Skeletal muscle satellite cell (primary cell): ENCODE results near the gene FHDC1.

Experiments used
- H3K27me3 ChIP-seq: 2 replicates; pipeline ENCODE4 v1.7.0; 2013; ENCODE audit warnings: low read length; ENCODE audit not compliant: control insufficient read depth, insufficient read depth
- H3K36me3 ChIP-seq: 2 replicates; pipeline ENCODE4 v1.7.0; 2013; ENCODE audit warnings: mild to moderate bottlenecking, control low read depth, low read length; ENCODE audit not compliant: insufficient read depth
- H3K4me1 ChIP-seq: 2 replicates; pipeline ENCODE4 v1.7.0; 2013; ENCODE audit warnings: low read length; ENCODE audit not compliant: control insufficient read depth, insufficient read depth
- H3K4me2 ChIP-seq: 2 replicates; pipeline ENCODE4 v1.7.0; 2013; ENCODE audit warnings: mild to moderate bottlenecking, low read length
- H3K4me3 ChIP-seq: 2 replicates; pipeline ENCODE4 v1.7.0; 2013; ENCODE audit warnings: low read length
- H3K9ac ChIP-seq: 2 replicates; pipeline ENCODE4 v1.7.0; 2013; ENCODE audit warnings: mild to moderate bottlenecking, low read depth, low read length, moderate library complexity
- H3K9me3 ChIP-seq: replicated peaks from 2 replicates; pipeline ENCODE4 v1.7.0; 2013; ENCODE audit warnings: mild to moderate bottlenecking, control low read depth, low read length

FHDC1 gene

DNA sequence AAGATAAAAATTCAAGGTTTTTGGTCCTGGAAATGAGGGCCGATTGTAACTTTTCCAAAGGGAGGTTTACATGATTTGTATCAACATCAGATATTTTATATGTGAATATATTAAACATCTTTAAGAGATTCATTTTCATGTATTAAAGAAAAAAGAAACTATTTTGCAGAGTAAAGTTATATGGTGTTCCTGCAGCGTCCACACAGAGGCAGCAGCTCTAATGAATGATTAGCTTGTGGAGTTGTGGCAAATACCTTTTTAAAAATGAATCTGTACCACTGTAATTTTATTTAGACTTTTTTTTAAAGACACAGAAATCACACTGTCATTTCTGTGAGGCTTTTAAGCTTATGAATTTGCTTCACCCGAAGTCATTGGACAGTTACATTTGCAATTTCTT, 25.6 kb upstream of the FHDC1 start:
- H3K4me2 ChIP-seq = no peak overlapping the region
- no peaks in the 10 kb centered on the region for H3K4me1 ChIP-seq
- no peaks in the 10 kb centered on the region for H3K9me3 ChIP-seq
- H3K9ac ChIP-seq = no peak overlapping the region
- peaks cover 15% of the 10 kb centered on the region for H3K36me3 ChIP-seq
- no peaks in the 10 kb centered on the region for H3K27me3 ChIP-seq
- H3K4me3 ChIP-seq = no peak overlapping the region

DNA sequence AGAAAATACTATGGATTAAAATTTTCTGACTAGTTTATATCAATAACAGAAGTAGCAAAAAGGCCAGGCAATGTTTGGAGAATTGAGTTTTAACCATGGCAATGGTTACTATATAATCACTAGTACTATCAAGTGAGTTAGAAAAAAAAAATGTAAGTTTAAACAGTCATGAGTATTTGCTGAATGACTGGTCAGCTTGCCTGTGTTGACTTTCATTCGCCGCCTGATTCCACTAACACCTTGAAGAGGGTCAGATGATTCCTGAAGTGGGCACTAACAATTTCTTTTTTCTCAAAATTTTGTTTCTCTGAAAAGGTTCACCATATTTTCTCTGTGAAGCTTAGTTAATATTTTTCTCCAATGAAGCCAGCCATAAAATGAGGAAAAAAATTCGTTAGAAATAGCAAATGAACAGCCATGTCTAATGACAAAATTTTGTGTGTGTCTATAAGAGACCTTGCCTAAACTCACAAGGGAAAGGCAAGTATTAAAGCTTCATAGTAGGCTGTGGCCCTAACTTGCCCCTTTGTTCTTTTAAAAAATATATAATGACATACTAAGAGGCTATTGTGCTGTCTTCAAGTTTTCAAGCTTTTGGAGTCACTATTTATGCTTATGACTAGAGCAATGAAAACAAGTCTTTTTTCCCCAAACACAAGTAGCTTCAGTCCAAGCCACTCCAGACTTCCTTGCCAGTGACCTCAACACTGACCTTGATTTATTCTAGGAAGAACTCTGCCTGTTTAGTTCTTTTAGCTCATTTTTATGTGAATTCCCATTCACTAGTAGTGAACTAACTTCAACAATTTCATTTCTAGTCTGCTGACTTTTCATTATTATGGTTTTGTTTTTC, 18.4 kb upstream of the FHDC1 start:
- H3K36me3 ChIP-seq = no peaks in the 10 kb centered on the region
- H3K9me3 ChIP-seq = peaks cover 8% of the 10 kb centered on the region
- no peak overlapping the region for H3K4me3 ChIP-seq
- H3K4me2 ChIP-seq = no peak overlapping the region
- no peaks in the 10 kb centered on the region for H3K27me3 ChIP-seq
- no peaks in the 10 kb centered on the region for H3K4me1 ChIP-seq
- H3K9ac ChIP-seq = no peak overlapping the region

- H3K9ac ChIP-seq = no peak overlapping the region
Measured at GRCh38 chr4:152919826-152920225, 16.3 kb upstream of the FHDC1 start.

GRCh38 chr4:152920768-152921167, 15.4 kb upstream of the FHDC1 start:
- Histone ChIP-seq H3K4me1 (no peaks in the 10 kb centered on the region), H3K9ac (no peak overlapping the region), H3K9me3 (peaks cover 8% of the 10 kb centered on the region), H3K27me3 (no peaks in the 10 kb centered on the region), H3K4me2 (no peak overlapping the region), H3K4me3 (no peak overlapping the region), H3K36me3 (no peaks in the 10 kb centered on the region)

More at GRCh38 chr4:152919826-152920225, 16.3 kb upstream of the FHDC1 start:
- Histone ChIP-seq H3K4me2 (no peak overlapping the region), H3K4me3 (no peak overlapping the region), H3K4me1 (no peaks in the 10 kb centered on the region), H3K27me3 (no peaks in the 10 kb centered on the region), H3K36me3 (no peaks in the 10 kb centered on the region), H3K9me3 (peaks cover 8% of the 10 kb centered on the region)

- no peak overlapping the region for H3K4me3 ChIP-seq
- H3K4me2 ChIP-seq = no peak overlapping the region
Measured at GRCh38 chr4:152921284-152921683, 14.8 kb upstream of the FHDC1 start.

GRCh38 chr4:152925851-152926250, 10.3 kb upstream of the FHDC1 start:
- Histone ChIP-seq H3K27me3 (no peaks in the 10 kb centered on the region), H3K4me1 (no peaks in the 10 kb centered on the region), H3K4me2 (no peak overlapping the region), H3K9me3 (no peaks in the 10 kb centered on the region), H3K9ac (no peak overlapping the region), H3K4me3 (no peak overlapping the region), H3K36me3 (no peaks in the 10 kb centered on the region)

More at GRCh38 chr4:152921284-152921683, 14.8 kb upstream of the FHDC1 start:
- Histone ChIP-seq H3K9ac (no peak overlapping the region), H3K9me3 (peaks cover 8% of the 10 kb centered on the region), H3K27me3 (no peaks in the 10 kb centered on the region), H3K36me3 (no peaks in the 10 kb centered on the region), H3K4me1 (no peaks in the 10 kb centered on the region)

DNA sequence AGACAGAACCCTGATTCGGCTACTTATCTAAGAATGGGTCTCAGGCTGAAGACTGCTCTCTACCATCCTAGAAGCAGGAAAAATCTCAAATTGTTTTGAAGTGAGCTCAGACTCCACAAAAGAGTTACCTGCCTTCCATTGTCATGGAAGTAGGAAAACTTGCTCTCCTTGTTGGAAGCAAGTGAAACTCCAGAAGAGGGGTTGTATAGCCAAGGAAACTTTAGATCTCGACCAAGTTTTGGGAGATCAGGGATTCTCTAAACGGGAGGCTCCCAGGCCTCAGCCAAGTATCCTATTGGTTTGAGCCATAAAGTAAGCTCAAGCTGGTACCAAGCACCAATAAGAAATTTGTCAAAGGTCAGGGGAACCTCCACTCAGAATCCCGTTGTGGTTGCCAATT, 9.2 kb upstream of the FHDC1 start:
- Histone ChIP-seq H3K4me1 (no peaks in the 10 kb centered on the region), H3K4me3 (no peak overlapping the region), H3K9me3 (no peaks in the 10 kb centered on the region), H3K36me3 (no peaks in the 10 kb centered on the region), H3K9ac (no peak overlapping the region), H3K4me2 (no peak overlapping the region), H3K27me3 (no peaks in the 10 kb centered on the region)

- Histone ChIP-seq H3K27me3 (no peaks in the 10 kb centered on the region), H3K9me3 (no peaks in the 10 kb centered on the region), H3K9ac (no peak overlapping the region), H3K4me1 (no peaks in the 10 kb centered on the region), H3K36me3 (no peaks in the 10 kb centered on the region), H3K4me2 (no peak overlapping the region), H3K4me3 (no peak overlapping the region)
Measured at GRCh38 chr4:152927737-152928136, 8.4 kb upstream of the FHDC1 start.

DNA sequence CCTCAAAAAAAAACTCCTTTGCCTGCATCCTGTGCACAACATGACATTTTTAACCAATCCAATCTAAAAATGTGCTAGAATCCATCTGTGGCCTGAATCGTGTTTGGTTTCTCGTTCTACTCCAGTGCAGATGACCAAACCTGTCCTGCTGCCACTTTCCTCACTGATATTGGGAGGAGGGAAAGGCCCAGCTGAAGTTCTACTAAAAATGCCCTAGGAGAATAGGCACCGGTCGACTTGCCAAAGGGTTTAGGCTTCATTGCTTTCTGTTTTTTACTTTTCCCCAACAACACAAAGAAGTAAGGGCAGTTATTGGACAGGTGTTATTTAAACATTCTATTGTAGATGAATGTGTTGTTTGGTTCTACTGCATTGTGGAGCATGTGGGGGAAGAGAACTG, 7.8 kb upstream of the FHDC1 start:
- H3K4me1 ChIP-seq = no peaks in the 10 kb centered on the region
- no peaks in the 10 kb centered on the region for H3K27me3 ChIP-seq
- H3K36me3 ChIP-seq = no peaks in the 10 kb centered on the region
- no peaks in the 10 kb centered on the region for H3K9me3 ChIP-seq
- H3K9ac ChIP-seq = no peak overlapping the region
- H3K4me2 ChIP-seq = no peak overlapping the region
- H3K4me3 ChIP-seq = no peak overlapping the region

DNA sequence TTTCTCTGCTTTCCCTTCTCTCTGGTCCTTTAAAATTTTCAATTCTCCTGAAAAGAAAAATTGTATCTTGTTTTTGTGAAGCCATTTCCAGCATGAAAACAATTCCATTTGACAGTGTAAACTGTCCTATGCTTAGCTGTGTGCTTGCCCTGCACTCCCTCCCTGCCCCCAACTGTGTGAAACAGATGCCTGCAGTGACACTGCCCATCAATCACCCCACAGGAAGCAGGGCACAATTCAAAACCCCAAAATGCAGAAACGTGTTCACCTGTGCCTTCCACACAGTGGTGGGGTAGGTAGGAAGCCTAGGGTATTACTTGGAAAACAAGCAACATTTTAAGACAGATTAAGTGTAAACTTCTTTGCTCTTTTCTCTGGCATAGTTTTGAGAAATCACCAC, 6.2 kb upstream of the FHDC1 start:
- no peak overlapping the region for H3K9ac ChIP-seq
- no peaks in the 10 kb centered on the region for H3K9me3 ChIP-seq
- peaks cover 8% of the 10 kb centered on the region for H3K27me3 ChIP-seq
- no peak overlapping the region for H3K4me3 ChIP-seq
- H3K4me2 ChIP-seq = no peak overlapping the region
- H3K4me1 ChIP-seq = no peaks in the 10 kb centered on the region
- H3K36me3 ChIP-seq = no peaks in the 10 kb centered on the region

DNA sequence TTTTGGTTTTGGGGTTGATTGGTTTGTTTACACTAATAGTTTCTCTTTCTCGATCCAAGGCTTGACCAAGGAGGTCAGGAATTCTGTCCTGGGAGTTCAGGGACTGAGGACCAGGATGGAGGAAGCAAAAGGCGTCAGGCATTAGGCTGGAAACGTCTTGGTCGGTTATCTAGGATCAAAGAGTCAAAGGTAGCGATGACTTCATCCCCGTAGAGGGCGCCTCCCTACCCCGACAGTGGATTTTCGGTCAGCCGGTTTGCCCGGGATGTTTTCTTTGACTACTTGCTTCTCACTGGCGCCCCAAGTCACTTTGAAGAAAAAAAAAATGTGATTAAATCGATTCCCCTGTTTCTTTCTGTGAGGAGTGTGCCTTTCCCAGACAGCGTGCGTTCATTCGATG, 980 bp upstream of the FHDC1 start:
- H3K9ac ChIP-seq = no peak overlapping the region
- H3K36me3 ChIP-seq = no peaks in the 10 kb centered on the region
- H3K27me3 ChIP-seq = peaks cover 54% of the 10 kb centered on the region
- H3K4me1 ChIP-seq = peaks cover 12% of the 10 kb centered on the region
- no peaks in the 10 kb centered on the region for H3K9me3 ChIP-seq
- peak overlapping the region; percentile 96 for H3K4me2 ChIP-seq
- H3K4me3 ChIP-seq = no peak overlapping the region
